ENCODE results near the gene SLC9A9.

The SLC9A9 gene

GRCh38 chr3:143413372-143413771 is 434.9 kb downstream of the SLC9A9 start:
- DNase-seq (ENCODE audit: low spot score) = no peak

- DNase-seq (ENCODE audit: low spot score) = no peak
Measured at GRCh38 chr3:143412084-143412483, 436.2 kb downstream of the SLC9A9 start.

- DNase-seq (ENCODE audit: low spot score) = no peak
Measured at GRCh38 chr3:143410259-143410658, 438.0 kb downstream of the SLC9A9 start.

GRCh38 chr3:143408771-143409170 is 439.5 kb downstream of the SLC9A9 start:
- DNase-seq (ENCODE audit: low spot score) = no peak

- DNase-seq (ENCODE audit: low spot score) = no peak
Measured at GRCh38 chr3:143402602-143403001, 445.7 kb downstream of the SLC9A9 start.

GRCh38 chr3:143396790-143397189 is 451.5 kb downstream of the SLC9A9 start:
- DNase-seq (ENCODE audit: low spot score) = no peak

GRCh38 chr3:143389388-143389787 is 458.9 kb downstream of the SLC9A9 start:
- no peak for DNase-seq (ENCODE audit: low spot score)

GRCh38 chr3:143387425-143387824 is 460.8 kb downstream of the SLC9A9 start:
- DNase-seq (ENCODE audit: low spot score) = no peak

GRCh38 chr3:143384076-143384475 is 464.2 kb downstream of the SLC9A9 start:
- no peak for DNase-seq (ENCODE audit: low spot score)

GRCh38 chr3:143383421-143383820 is 464.8 kb downstream of the SLC9A9 start:
- DNase-seq (ENCODE audit: low spot score) = no peak

- no peak for DNase-seq (ENCODE audit: low spot score)
Measured at GRCh38 chr3:143382816-143383215, 465.5 kb downstream of the SLC9A9 start.

- no peak for DNase-seq (ENCODE audit: low spot score)
Measured at GRCh38 chr3:143380449-143380848, 467.8 kb downstream of the SLC9A9 start.

GRCh38 chr3:143375698-143376097 is 472.6 kb downstream of the SLC9A9 start:
- no peak for DNase-seq (ENCODE audit: low spot score)

GRCh38 chr3:143367171-143367570 is 481.1 kb downstream of the SLC9A9 start:
- no peak for DNase-seq (ENCODE audit: low spot score)

GRCh38 chr3:143366672-143367071 is 481.6 kb downstream of the SLC9A9 start:
- DNase-seq (ENCODE audit: low spot score) = no peak

GRCh38 chr3:143363949-143364348 is 484.3 kb downstream of the SLC9A9 start:
- DNase-seq (ENCODE audit: low spot score) = no peak

GRCh38 chr3:143363276-143363675 is 485.0 kb downstream of the SLC9A9 start:
- DNase-seq (ENCODE audit: low spot score) = no peak

- no peak for DNase-seq (ENCODE audit: low spot score)
Measured at GRCh38 chr3:143362115-143362991, 485.9 kb downstream of the SLC9A9 start.

GRCh38 chr3:143361589-143361988 is 486.7 kb downstream of the SLC9A9 start:
- no peak for DNase-seq (ENCODE audit: low spot score)

- DNase-seq (ENCODE audit: low spot score) = no peak
Measured at GRCh38 chr3:143360244-143360643, 488.0 kb downstream of the SLC9A9 start.

GRCh38 chr3:143358793-143359491 is 489.3 kb downstream of the SLC9A9 start:
- no peak for DNase-seq (ENCODE audit: low spot score)

GRCh38 chr3:143358155-143358792 is 490.0 kb downstream of the SLC9A9 start:
- no peak for DNase-seq (ENCODE audit: low spot score)

- no peak for DNase-seq (ENCODE audit: low spot score)
Measured at GRCh38 chr3:143357700-143358099, 490.6 kb downstream of the SLC9A9 start.

All from GM03348 (cell line).